Measurements from ENCODE around the gene PAQR4. TPM values are rescaled to one million over a fixed set of nuclear protein-coding genes. Genes with fewer than 3 reads are reported as not detected.

Gene PAQR4
- total and polyA plus RNA-seq, 10 of the 15 experiments (the other 5 are each of a cell fraction or from before 2014, with no cell fraction given), result 0.39 to 31.8 (median 13.5) TPM

- BruUV-seq (replicated peaks), result no TSS peak
Measured at GRCh38 chr16:3004319-3004718, 35.2 kb downstream of the PAQR4 start.

GRCh38 chr16:3004781-3005284 lies 35.7 kb downstream of the PAQR4 start:
- ChIA-PET SMC1A (ENCODE audit: uncharacterized antibody, unreplicated experiment) (interaction anchor here (7.2 kb wide), 1 partner anchor 21 kb away, joined by 91 read pairs; the partner anchor contains the start of genes HCFC1R1 and THOC6), CTCF (interaction anchor here (1.6 to 11.3 kb wide), 3 partner anchors 22 to 124 kb away, joined by 10 to 421 read pairs (median 17); partner anchors contain the start of genes CLDN6, HCFC1R1, THOC6 and TNFRSF12A), RAD21 (ENCODE audit: unreplicated experiment) (interaction anchor here (1.0 to 3.8 kb wide), 5 partner anchors 15 to 161 kb away, joined by 3 to 94 read pairs (median 21); partner anchors contain the start of genes HCFC1R1, THOC6 and TNFRSF12A), POLR2A (interaction anchor here (1.5 to 1.6 kb wide), 2 partner anchors 19 to 20 kb away, joined by 4 to 7 read pairs; partner anchors contain the start of genes HCFC1R1 and THOC6)
- no peaks in the 10 kb centered on the region for H3K36me3 ChIP-seq (ENCODE audit: control insufficient read depth in 2 of 2, insufficient read depth in 2 of 2, low read length in 1 of 2)
- no peaks in the 10 kb centered on the region for H3K79me2 ChIP-seq (ENCODE audit: control insufficient read depth, insufficient read depth, low read length)
- no peaks in the 10 kb centered on the region for H3K9me3 ChIP-seq (replicated peaks; ENCODE audit: control insufficient read depth, insufficient read depth, low read length)
- H2AFZ ChIP-seq (ENCODE audit: control insufficient read depth, low read depth, low read length), result no peak overlapping the region; the same call in 1 of the 2 replicates
- DNase-seq (ENCODE audit: low read depth, low spot score) (no peak), ATAC-seq (no peak), FAIRE-seq (no peak)
- H3K4me1 ChIP-seq (ENCODE audit: control insufficient read depth, insufficient read depth, low read length), result peaks cover 17% of the 10 kb centered on the region
- H3K4me3 ChIP-seq, result no peak overlapping the region
- H3K4me2 ChIP-seq (ENCODE audit: control insufficient read depth, insufficient read depth), result peak overlapping the region; percentile 71
- no peaks in the 10 kb centered on the region for H4K20me1 ChIP-seq (ENCODE audit: control insufficient read depth, insufficient read depth)
- 23% methylated on average over 12 of the region's 25 CpGs for WGBS (ENCODE audit: insufficient coverage, insufficient replicate concordance, low lambda C conversion rate, missing lambda C conversion rate)
- no TSS peak for BruUV-seq (replicated peaks)
- H3K27ac ChIP-seq (ENCODE audit: control insufficient read depth, insufficient read depth), result no peak overlapping the region
- intact Hi-C loops (cut with micrococcal nuclease; ENCODE audit: unreplicated experiment) (no loop called here), in situ Hi-C loops (cut with MboI) (no loop called here)
- H3K27me3 ChIP-seq (replicated peaks in 1 of 2; ENCODE audit: control insufficient read depth in 2 of 2, insufficient read depth in 2 of 2, low read length in 1 of 2), result peaks cover 0 to 7% of the 10 kb centered on the region in 2 experiments; a peak in 3 of 4 replicates
- H3K9ac ChIP-seq (ENCODE audit: control insufficient read depth, insufficient read depth, low read length), result no peak overlapping the region
- TF ChIP-seq BRCA1 (IDR thresholded peaks at IDR 0.05; ENCODE audit: low read depth, low read length), result no peak
- 0 out of 3 replicates have a peak, but pooled peaks of 1 of the 2 experiments have one; percentile 46 for TF ChIP-seq EGR1 (IDR thresholded peaks at IDR 0.05; ENCODE audit: borderline replicate concordance in 1 of 2, low read depth in 2 of 2, low read length in 2 of 2)

More at GRCh38 chr16:3004319-3004718, 35.2 kb downstream of the PAQR4 start:
- no peaks in the 10 kb centered on the region for H3K9me3 ChIP-seq (replicated peaks; ENCODE audit: control insufficient read depth, insufficient read depth, low read length)
- no peak overlapping the region for H3K4me3 ChIP-seq
- H3K79me2 ChIP-seq (ENCODE audit: control insufficient read depth, insufficient read depth, low read length), result no peaks in the 10 kb centered on the region
- peak overlapping the region; percentile 55; the same call in 1 of the 2 replicates for H3K4me2 ChIP-seq (ENCODE audit: control insufficient read depth, insufficient read depth)
- 2% methylated on average over 12 of the region's 67 CpGs for WGBS (ENCODE audit: insufficient coverage, insufficient replicate concordance, low lambda C conversion rate, missing lambda C conversion rate)
- ChIA-PET RAD21 (ENCODE audit: unreplicated experiment) (interaction anchor here (0.6 to 3.8 kb wide), 8 partner anchors 16 to 1037 kb away, joined by 3 to 94 read pairs (median 5); partner anchors contain the start of genes HCFC1R1, PKMYT1, THOC6 and TNFRSF12A), POLR2A (interaction anchor here (1.0 to 1.6 kb wide), 3 partner anchors 19 to 23 kb away, joined by 3 to 7 read pairs (median 4); partner anchors contain the start of genes HCFC1R1 and THOC6), SMC1A (ENCODE audit: uncharacterized antibody, unreplicated experiment) (interaction anchor here (0.6 to 7.2 kb wide), 5 partner anchors 14 to 125 kb away, joined by 3 to 91 read pairs (median 5); partner anchors contain the start of genes HCFC1R1 and THOC6), CTCF (interaction anchor here (0.6 to 11.3 kb wide), 17 partner anchors 22 to 646 kb away, joined by 3 to 421 read pairs (median 4); partner anchors contain the start of genes CLDN6, HCFC1R1, IL32 and MMP25)
- in situ Hi-C loops (cut with MboI), result no loop called here
- peaks cover 17% of the 10 kb centered on the region for H3K4me1 ChIP-seq (ENCODE audit: control insufficient read depth, insufficient read depth, low read length)
- no peak overlapping the region for H3K9ac ChIP-seq (ENCODE audit: control insufficient read depth, insufficient read depth, low read length)
- no peaks in the 10 kb centered on the region for H4K20me1 ChIP-seq (ENCODE audit: control insufficient read depth, insufficient read depth)
- no peak overlapping the region for H2AFZ ChIP-seq (ENCODE audit: control insufficient read depth, low read depth, low read length)
- H3K36me3 ChIP-seq (ENCODE audit: control insufficient read depth in 2 of 2, insufficient read depth in 2 of 2, low read length in 1 of 2), result no peaks in the 10 kb centered on the region
- H3K27ac ChIP-seq (ENCODE audit: control insufficient read depth, insufficient read depth), result no peak overlapping the region
- FAIRE-seq (no peak), DNase-seq (ENCODE audit: low read depth, low spot score) (no peak), ATAC-seq (no peak)
- intact Hi-C loops (cut with micrococcal nuclease; ENCODE audit: unreplicated experiment), result no loop called here
- no peak for TF ChIP-seq ETV6 (conservative IDR thresholded peaks at IDR 0.05 in 1 of 2, IDR thresholded peaks at IDR 0.05 in 1 of 2; ENCODE audit: borderline replicate concordance in 1 of 2, low read depth in 1 of 2)
- TF ChIP-seq RB1 (IDR thresholded peaks at IDR 0.05; ENCODE audit: borderline replicate concordance), result no peak
- no peak for TF ChIP-seq RCOR1 (conservative IDR thresholded peaks at IDR 0.05; ENCODE audit: low read depth, low read length)
- no peak for TF ChIP-seq EP300 (IDR thresholded peaks at IDR 0.05; ENCODE audit: borderline replicate concordance in 1 of 2, control insufficient read depth in 1 of 2, low read depth in 2 of 2, low read length in 2 of 2)
- H3K27me3 ChIP-seq (replicated peaks in 1 of 2; ENCODE audit: control insufficient read depth in 2 of 2, insufficient read depth in 2 of 2, low read length in 1 of 2), result peaks cover 0 to 7% of the 10 kb centered on the region in 2 experiments; a peak in 3 of 4 replicates
